ENCODE data around the gene FFAR1.
A peak's percentile ranks its signal among the peaks of the same experiment; 100 is the strongest.

FFAR1 gene

DNA sequence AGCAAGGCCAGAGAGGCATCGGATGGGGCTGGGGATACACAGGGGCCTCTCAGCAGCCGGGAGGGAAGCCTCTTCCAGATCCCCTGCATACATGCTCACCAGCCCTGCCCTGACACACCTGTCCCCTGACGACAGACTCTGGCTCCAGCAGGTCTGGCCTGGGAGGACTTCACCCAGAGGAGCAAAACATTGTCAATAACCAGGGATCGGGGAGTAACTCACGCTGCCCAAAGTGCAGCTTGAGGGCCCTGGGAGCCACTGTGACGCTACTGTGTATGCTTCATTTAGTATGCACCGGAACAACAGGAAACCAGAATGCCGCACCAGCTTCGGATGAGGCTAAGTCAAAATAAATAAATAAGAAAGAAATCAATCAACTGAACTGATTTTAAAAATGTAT, 31.1 kb upstream of the FFAR1 start:
- no peak for DNase-seq

DNA sequence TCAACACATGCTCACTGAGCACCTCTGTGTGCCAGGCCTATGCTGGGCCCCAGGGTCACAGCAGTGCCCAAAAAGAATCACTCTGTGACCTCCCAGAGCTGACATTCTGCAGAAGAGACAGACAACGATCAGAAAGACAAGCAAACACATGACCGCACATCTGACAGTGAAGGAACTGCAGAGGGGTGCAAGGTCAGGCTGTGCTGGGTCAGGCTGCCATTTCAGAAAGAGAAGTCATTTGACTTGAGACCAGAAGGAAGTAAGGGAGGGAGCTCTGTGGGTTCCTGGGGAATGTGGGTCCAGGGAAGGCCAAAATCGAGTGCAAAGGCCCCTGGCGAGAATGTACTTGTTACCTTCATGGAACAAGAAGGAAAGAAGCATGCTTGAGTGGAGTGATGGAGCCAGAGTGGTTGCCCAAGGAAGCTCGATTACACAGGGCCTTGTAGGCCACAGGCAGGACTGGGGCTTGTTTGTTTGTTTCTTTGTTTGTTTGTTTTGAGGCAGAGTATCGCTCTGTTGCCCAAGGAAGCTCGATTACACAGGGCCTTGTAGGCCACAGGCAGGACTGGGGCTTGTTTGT, 30.1 kb upstream of the FFAR1 start:
- no peak for DNase-seq

DNA sequence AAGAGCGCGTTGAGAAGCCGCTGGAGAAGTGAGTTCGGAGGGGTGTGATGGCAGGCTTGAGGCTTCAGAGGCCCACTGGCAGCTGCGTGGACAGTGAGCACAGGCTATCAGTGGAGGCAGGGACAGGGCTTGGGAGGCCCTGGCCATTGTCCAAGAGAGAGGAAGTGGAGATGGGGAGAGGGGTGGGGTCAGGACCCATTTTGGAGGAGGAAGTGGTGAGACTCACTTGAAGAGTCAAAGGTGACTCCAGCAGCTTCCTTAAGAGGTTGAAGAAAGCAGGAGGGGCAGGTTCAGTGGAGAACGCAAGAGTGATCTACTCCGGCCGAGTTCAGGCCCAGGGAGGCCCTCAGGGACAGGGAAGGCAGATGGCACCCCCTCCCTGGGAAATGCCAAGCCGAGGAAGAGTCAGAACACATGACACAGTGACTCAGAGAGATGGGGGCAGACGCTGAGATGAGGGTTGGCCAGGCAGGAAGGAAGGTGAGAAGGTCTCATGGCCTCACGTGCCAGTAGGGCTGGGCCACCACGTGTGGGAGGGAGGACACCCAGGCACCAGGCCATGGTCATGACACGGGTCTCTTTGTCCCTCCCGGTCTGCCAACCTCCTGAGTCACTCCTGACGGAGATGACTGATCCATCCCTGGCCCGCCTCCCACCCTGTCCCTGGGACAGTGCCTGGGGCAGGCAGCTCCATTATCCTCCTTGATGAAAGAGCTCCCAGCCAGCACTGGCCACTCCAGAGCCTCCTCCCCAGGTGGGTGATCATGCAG, 28.8 kb upstream of the FFAR1 start:
- no peak for DNase-seq

DNA sequence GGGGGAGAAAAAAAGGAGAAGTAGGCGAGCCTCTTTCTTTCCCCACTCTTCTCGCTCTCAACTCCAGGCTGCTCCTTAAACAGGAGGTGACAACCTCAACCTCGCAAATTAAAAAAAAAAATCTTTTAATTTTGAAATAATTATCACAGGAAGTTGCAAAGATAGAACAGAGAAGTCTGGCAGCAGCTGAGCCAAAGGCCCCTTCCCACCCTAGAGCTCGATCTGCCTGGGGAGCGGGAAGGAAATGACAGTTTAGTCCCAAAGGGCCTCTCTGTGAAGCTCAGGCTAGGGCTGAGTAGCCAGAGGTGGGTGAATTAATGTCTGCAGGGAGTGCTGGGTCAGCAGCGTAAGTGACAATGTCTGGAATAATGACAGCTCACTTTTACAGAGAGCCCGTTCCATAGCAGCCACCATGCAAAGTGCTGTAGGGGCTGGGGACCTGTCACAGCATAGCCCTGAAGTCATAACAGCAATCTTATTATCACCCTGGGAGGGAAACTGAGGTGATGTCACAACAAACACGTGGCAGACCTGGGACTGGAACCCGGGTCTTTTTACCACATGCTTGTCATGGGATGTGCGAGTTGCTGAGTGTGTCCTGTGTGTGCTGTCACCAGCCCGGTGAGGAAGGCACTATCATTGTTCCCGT, 27.5 kb upstream of the FFAR1 start:
- DNase-seq: no peak

DNA sequence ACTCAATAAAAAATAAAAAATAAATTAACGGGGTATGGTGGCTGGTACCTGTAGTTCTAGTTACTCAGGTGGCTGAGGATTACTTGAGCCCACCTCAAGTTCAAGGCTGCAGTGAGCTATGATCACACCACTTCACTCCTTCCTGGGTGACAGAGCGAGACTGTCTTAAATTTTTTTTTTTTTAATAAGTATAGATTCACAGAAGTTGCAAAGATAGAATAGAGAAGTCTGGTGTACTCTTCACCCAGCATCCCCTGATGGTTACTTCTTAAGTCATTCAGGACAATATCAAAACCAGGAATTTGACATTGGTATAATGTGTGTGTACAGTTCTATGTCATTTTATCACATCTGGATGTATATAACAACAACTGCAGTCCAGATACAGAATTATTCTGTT, 26.4 kb upstream of the FFAR1 start:
- DNase-seq: no peak

DNA sequence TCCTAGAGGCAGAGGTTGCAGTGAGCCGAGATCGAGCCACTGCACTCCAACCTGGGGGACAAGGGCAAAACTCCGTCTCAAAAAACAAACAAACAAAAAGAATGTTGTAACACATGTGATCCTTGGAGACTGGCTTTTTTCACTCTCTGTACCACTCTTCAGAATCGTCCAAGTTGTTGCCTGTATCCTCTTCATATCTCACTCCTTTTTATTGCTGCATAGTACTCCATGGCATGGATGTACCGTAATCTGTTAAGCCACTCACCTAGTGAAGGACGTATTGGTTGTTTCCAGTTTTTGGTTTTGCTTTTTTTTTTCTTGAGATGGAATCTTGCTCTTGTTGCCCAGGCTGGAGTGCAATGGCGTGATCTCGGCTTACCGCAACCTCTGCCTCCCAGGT, 25.7 kb upstream of the FFAR1 start:
- no peak for DNase-seq

DNA sequence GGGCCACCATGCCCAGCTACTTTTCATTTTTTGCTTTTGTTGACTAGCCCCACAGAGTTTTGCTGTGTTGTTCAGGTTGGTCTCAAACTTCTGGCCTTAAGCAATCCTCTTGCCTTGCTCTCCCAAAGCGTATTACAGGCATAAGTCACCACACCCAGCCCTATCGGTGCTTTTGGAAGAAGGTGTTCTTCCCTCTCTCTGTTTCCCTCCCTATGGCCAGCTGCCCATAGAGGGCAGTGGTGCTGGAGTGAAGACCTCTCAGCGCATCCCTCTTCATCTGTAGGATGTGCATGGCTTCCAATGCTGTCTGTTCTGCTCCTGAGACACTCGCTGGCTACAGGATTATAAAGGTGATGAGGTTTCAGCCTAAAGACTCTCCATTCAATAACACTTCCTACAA, 20.1 kb upstream of the FFAR1 start:
- DNase-seq: peak in 1 of 2 experiments; percentile 29

DNA sequence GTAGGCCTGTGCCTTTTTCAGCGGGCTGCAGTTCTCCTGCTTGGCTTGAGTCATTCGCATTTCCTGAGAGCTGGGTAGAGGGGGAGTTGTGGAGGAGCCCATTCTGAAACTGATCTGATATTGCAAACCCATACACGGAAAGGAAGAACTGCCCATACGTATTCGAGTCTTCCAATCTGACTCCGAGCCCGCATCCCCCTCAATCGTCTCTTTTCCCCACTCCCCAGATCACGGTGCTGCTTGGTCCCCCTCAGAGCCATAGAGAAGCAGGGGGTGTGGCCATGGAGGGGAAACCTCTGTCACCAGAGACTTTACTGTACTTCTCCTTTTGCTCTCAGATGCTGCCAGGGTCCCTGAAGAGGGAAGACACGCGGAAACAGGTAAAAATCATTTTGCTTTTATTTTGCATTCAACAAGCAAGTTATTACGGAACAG, 18.8 kb upstream of the FFAR1 start, which contains the start of gene CD22:
TSS of gene CD22 (plus strand) at position 337 of the 435 bp plus-strand sequence. CDS start 2,854 bp downstream, outside the sequence.
- DNase-seq: no peak

DNA sequence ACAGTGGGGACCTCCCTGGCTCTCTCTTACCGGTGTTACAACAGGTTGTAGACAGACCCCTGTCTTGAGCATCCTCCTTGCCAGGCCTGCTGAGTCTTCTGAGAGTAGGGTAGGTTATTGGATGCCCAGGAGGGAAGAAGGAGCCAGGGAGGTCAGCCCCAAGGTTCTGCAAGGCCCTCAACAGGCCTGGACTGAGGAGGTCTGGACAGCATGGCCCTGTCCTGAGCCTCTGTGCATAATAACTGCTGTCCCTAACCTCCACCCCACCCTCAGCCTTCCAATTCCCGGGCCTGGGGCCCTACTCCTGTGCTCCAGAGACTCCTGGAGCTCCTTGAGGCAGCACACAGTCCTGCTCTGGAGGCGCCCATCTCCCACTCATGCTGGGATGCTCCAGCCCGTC, 18.4 kb upstream of the FFAR1 start:
- no peak for DNase-seq

DNA sequence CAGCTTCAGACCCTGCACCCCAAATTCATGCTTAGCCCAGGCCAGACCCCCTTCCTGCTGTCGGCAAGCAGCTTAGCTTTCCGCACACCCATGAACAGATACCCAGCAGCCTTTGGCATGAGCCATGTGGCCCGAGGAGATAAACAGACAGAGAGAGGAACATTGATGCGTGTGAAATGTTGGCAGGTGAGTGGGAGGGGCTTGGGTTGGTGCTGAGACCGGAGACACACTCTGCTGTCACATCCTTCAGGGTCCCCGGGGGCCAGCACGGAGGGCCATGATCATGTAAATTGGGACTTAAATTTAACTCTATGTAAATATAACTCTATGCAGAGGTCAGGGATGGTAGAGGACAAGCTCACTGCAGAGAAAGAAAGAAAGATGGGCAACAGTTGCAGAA, 17.2 kb upstream of the FFAR1 start:
- DNase-seq: no peak

DNA sequence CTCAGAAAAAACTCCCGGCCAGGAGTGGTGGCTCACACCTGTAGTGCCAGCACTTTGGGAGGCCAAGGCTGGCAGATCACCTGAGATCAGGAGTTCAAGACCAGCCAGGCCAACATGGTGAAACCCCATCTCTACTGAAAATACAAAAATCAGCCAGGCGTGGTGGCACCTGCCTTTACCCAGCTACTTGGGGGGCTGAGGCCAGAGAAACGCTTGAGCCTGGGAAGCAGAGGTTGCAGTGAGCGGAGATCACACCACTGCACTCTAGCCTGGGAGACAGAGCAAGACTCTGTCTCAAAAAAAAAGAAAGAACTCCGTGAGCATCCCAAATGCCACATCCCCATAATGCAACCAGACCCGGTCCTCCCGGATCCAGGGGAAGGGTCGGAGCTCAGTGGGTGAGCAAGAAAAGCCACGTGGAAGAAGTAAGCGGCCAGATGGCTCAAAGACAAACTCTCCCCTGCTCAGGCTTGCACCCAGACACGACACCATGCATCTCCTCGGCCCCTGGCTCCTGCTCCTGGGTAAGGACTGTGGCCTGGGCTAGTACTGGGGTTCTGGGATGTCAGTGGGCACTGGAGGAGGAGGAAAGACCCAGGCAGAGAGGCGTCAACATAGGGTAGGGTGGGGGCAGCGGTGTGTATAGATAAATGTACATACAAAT, 16.0 kb upstream of the FFAR1 start:
- DNase-seq: no peak

DNA sequence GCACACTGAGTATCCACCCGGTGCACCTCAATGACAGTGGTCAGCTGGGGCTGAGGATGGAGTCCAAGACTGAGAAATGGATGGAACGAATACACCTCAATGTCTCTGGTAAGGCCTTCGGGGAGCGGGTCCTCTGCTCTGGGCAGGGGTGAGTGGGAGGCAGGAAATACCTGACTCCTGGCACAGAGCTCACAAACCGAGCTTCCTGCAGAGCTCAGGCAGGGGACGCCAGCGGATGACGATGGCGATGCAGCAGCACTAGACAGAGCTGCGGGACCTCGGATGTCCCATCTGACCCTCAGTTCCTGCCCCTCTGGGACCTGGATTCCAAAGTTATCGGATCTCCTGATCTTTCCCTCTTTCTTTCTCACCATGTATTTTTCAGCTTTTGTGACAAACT, 14.9 kb upstream of the FFAR1 start:
- no peak for DNase-seq

DNA sequence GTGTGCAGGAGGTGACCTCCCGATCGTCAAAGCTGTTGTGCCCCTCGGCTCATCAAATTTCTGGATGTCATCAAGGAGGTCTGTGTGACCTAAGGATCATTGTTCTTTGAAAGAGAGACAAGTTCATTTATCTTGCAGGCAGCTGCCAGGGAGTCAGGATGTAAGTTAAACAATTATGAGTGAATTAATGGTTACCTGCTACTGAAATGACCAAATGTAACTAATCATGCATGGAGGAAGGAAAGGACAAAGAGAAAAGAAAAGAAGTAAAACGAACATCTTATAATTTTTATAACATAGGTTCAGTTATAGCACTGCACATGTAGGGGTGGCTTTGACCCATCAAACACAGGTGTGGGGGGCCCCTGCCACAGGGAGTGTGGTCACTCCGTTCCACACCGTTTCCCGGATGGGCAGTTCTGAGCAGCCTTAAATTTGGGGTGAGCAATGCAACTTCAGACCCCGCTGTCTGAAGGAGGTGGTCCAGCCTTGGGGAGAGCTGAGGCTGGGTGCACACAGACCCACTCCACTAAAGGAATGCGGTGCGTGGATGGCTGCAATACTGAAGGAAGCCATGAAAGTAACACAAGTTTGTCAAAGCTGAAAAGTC, 13.5 kb upstream of the FFAR1 start:
- DNase-seq: no peak

DNA sequence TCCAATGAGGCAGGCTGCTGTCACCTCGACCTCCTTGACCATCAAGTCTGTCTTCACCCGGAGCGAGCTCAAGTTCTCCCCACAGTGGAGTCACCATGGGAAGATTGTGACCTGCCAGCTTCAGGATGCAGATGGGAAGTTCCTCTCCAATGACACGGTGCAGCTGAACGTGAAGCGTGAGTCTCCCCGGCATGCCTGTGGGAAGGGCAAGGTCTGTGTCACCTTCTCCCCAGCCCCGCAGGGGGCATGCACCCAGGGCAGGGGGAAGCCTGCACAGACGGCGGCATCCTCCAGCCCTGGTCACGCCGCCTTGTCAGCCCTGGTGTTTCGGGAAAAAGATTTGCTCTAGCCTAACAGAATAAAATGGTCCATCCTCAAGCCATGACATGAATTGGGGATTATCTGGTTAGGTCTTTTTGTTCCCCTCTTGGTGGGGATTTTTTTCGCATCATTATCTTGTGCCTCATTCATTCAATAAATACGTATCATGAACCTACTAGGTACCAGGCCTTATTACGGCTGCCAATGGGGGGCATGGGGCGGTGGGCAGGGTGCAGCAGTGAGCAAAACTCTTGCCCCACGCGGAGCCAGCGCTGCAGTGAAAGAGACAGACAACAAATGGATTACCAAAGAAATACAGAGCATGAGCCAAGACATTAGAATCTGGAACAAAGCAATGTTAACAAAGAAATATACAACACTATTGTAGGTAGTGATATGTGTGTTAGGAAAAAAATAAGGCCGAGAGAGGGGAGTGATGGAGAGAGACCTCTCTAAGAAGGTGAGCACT, 11.3 kb upstream of the FFAR1 start:
- no peak for DNase-seq

DNA sequence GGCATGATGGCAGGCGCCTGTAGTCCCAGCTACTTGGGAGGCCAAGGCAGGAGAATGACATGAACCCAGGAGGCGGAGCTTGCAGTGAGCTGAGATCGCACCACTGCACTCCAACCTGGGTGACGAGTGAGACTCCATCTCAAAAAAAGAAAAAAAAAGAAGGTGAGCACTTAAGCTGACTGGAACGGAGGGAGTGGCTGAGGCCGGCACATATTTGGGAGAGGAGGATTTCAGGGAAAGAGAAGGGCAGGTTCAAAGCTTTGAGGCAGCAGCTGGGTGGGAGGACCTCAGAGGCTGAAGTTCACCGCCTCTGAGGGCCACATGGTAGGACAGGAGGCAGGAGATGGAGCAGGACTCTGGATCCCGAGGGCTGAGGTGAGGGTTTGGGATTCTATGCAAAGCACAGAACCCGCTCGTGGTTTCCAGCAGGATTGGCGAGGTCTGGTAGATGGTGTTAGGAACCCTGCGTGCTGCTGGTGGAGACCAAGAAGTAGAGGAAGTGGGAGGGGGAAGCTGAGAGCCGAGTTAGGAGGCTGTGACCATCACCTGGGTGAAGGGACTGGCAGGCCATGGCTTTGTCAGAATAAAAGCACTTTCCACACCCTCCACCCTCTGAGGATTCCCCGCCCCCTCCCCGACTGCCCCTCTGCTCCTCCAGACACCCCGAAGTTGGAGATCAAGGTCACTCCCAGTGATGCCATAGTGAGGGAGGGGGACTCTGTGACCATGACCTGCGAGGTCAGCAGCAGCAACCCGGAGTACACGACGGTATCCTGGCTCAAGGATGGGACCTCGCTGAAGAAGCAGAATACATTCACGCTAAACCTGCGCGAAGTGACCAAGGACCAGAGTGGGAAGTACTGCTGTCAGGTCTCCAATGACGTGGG, 10.4 kb upstream of the FFAR1 start:
- no peak for DNase-seq

DNA sequence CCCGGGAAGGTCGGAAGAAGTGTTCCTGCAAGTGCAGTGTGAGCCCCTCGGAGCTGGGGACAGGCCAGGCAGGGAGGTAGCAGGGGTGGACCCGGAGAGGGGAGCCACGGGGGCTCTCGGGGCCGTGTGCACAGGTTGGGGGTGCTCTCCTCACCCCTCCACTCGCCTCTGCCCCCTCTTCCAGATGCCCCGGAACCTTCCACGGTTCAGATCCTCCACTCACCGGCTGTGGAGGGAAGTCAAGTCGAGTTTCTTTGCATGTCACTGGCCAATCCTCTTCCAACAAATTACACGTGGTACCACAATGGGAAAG, 9.8 kb upstream of the FFAR1 start:
- no peak for DNase-seq

DNA sequence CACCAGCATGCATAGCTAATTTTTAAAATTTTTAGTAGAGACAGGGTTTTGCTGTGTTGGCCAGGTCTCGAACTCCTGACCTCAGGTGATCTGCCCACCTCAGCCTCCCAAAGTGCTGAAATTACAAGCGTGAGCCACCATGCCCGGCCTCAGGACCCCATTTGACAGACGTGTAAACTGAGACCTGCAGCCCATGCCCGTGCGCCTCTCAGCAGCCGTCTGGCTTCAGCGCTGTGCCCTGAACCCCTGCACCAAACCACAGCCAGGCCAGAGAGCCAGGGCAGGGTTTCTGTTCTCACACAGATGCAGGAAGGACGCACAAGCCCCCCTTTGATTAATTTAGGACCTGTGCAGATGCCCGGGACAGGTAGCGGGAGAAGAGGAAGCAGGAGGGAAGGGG, 7.3 kb upstream of the FFAR1 start:
- DNase-seq: no peak

DNA sequence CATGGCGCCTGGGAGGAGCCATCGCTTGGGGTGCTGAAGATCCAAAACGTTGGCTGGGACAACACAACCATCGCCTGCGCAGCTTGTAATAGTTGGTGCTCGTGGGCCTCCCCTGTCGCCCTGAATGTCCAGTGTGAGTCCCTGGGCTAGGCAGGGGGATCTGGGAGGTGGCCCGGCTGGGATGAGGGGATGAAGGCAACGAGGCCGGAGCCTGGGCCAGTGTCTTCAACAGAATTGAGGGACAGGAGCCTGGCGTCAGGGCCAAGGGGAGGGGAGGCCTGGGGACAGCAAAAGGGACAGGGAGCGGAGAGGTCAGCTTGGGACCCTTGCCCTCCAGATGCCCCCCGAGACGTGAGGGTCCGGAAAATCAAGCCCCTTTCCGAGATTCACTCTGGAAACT, 6.7 kb upstream of the FFAR1 start:
- DNase-seq: no peak

DNA sequence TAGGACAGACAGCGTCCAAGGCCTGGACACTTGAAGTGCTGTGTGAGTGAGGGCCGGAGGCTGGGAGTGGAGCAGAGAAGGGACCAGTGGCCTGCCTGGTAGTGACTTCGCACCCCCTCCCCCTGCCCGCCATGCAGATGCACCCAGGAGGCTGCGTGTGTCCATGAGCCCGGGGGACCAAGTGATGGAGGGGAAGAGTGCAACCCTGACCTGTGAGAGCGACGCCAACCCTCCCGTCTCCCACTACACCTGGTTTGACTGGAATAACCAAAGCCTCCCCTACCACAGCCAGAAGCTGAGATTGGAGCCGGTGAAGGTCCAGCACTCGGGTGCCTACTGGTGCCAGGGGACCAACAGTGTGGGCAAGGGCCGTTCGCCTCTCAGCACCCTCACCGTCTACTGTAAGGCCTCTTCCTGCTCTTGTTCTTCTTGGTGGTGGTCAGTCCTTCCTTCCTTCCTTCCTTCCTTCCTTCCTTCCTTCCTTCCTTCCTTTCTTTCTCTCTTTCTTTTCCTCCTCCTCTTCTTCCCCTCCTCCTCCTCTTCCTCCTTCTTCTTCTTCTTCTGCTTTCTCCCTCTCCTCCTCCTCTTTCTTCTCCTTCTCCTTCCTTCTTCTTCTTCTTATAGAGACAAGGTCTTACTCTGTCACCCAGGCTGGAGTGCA, 6.0 kb upstream of the FFAR1 start:
- DNase-seq: no peak

DNA sequence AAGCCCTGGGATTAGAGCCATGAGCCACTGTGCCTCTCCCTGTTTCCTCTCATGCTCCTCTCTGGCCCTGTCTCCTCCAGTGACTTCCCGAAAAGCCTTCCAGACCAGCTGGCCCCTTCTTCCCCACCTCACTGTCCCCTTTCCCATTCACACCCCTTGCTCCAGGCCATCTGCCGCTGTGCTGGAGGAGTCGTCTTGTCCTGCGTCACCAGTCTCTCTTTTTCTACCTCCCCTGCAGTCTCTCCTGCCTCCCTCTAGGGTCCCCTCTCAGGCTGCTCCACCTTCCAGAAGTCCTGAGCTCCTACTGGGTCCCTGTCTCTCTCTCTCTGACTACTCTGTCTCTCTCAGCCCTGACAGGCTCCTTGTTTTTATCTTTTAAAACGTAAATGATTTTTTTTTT, 5.3 kb upstream of the FFAR1 start:
- no peak for DNase-seq

DNA sequence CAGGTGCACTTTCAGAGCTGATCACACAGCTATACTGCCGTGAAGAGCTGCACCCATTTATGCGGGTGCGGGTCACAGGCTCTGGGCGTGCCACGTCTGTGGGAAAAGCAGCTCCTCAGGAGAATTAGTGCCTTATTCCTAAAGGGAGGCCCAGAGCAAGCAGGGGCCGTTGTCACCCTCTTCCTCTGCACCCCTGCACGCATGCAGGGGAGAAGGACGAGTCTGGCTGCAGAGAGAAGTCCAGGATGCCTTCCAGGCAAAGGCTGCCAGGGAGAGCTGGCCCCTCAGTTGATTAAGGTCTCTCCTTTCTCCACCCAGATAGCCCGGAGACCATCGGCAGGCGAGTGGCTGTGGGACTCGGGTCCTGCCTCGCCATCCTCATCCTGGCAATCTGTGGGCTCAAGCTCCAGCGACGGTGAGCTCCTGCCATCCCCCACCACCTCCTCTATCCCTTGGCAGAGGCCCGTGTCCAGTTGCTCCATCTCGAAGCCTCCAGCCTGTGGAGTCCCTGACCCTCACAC, 3.1 kb upstream of the FFAR1 start:
- no peak for DNase-seq

Measured in NCI-H1930 (cell line).